AG04450 (cell line): ENCODE data around the gene CTR9. TPM values are rescaled to one million over a fixed set of nuclear protein-coding genes. Genes with fewer than 3 reads are reported as not detected.

Source experiments
- CTCF ChIA-PET: fragments of 300-600, 350-600 bp; formaldehyde crosslinking; extraction: SDS; loops from one replicate; lab custom pipeline; 2022; ENCODE audit warnings: antibody characterized with exemption, inconsistent platforms; lab: Charles Lee
- POLR2A ChIA-PET: fragments of 350-600 bp; formaldehyde crosslinking; extraction: SDS; loops from one replicate; lab custom pipeline; 2021; ENCODE audit warnings: antibody characterized with exemption, inconsistent platforms; lab: Yijun Ruan, JAX
- DNase-seq: peaks from one replicate; pipeline ENCODE4 v3.0.0-alpha.2; 2011; ENCODE audit warnings: low read depth, low spot score
- H3K27ac ChIP-seq: one replicate; pipeline ENCODE4 v1.5.1; 2012; ENCODE audit warnings: low read depth, low read length, control low read depth
- H3K27me3 ChIP-seq: one replicate; pipeline ENCODE4 v1.6.0; 2012; ENCODE audit warnings: low read length; ENCODE audit not compliant: control insufficient read depth, insufficient read depth
- H3K4me3 ChIP-seq: 2 replicates; pipeline ENCODE4 v1.5.1; 2011; ENCODE audit warnings: mild to moderate bottlenecking, low read depth, low read length, control low read depth
- H3K9me3 ChIP-seq: 2 replicates; pipeline ENCODE4 v1.5.1; 2012; ENCODE audit warnings: low read length; ENCODE audit not compliant: control insufficient read depth, insufficient read depth
- CTCF ChIP-seq: IDR thresholded peaks from 2 replicates; pipeline ENCODE4 v1.5.1; 2011; ENCODE audit warnings: low read depth, low read length, control low read depth, inconsistent platforms
- polyA plus RNA-seq: library from polyadenylated mRNA; depleted of rRNA; stranded (reverse); fragments of >200 nt; gene quantifications from 2 replicates; pipeline ENCODE4 v1.2.3, GENCODE V29; 2011

CTR9 gene
- polyA plus RNA-seq, 1 experiment = 22.6 TPM

- ChIA-PET POLR2A (no interaction called here), CTCF (interaction anchor here (0.8 kb wide), 1 partner anchor 9 kb away, joined by 3 read pairs; no protein-coding TSS in a partner anchor)
- DNase-seq = no peak
- Histone ChIP-seq H3K4me3 (no peak overlapping the region), H3K27ac (no peak overlapping the region), H3K9me3 (no peaks in the 10 kb centered on the region), H3K27me3 (no peaks in the 10 kb centered on the region)
- no peak for TF ChIP-seq CTCF
Measured at GRCh38 chr11:10763766-10764165, 12.7 kb downstream of the CTR9 start.

GRCh38 chr11:10764412-10764811 is 13.4 kb downstream of the CTR9 start:
- no peak for DNase-seq
- CTCF ChIA-PET = no interaction called here
- Histone ChIP-seq H3K27ac (no peak overlapping the region), H3K9me3 (no peaks in the 10 kb centered on the region), H3K4me3 (no peak overlapping the region), H3K27me3 (no peaks in the 10 kb centered on the region)
- TF ChIP-seq CTCF = no peak
- POLR2A ChIA-PET = no interaction called here

- H3K4me3 ChIP-seq = no peak overlapping the region
- ChIA-PET CTCF (interaction anchor here (0.5 to 3.4 kb wide), 37 partner anchors 9 to 1131 kb away, joined by 3 to 43 read pairs (median 4); partner anchors contain the start of genes EIF4G2 and ZBED5), POLR2A (interaction anchor here (0.9 to 1.0 kb wide), 3 partner anchors 20 to 38 kb away, joined by 4 to 6 read pairs (median 5); partner anchors contain the start of genes CTR9 and EIF4G2)
- no peak overlapping the region for H3K27ac ChIP-seq
- no peaks in the 10 kb centered on the region for H3K9me3 ChIP-seq
- DNase-seq = no peak
- no peaks in the 10 kb centered on the region for H3K27me3 ChIP-seq
- peak; percentile 87 for TF ChIP-seq CTCF
Measured at GRCh38 chr11:10770626-10771254, 19.7 kb downstream of the CTR9 start.

GRCh38 chr11:10771457-10771856 is 20.4 kb downstream of the CTR9 start:
- CTCF ChIA-PET = interaction anchor here (0.6 to 3.4 kb wide), 13 partner anchors 11 to 1130 kb away, joined by 3 to 43 read pairs (median 4); no protein-coding TSS in a partner anchor

More at GRCh38 chr11:10771457-10771856, 20.4 kb downstream of the CTR9 start:
- Histone ChIP-seq H3K27me3 (no peaks in the 10 kb centered on the region), H3K4me3 (no peak overlapping the region), H3K9me3 (no peaks in the 10 kb centered on the region), H3K27ac (no peak overlapping the region)
- TF ChIP-seq CTCF = no peak
- POLR2A ChIA-PET = no interaction called here
- no peak for DNase-seq
